ENCODE measurements around the gene RNF222.
A peak's percentile ranks its signal among the peaks of the same experiment; 100 is the strongest.

Gene RNF222

GRCh38 chr17:8387914-8388651, 9.5 kb downstream of the RNF222 start:
- TF ChIP-seq, protein P1, sequence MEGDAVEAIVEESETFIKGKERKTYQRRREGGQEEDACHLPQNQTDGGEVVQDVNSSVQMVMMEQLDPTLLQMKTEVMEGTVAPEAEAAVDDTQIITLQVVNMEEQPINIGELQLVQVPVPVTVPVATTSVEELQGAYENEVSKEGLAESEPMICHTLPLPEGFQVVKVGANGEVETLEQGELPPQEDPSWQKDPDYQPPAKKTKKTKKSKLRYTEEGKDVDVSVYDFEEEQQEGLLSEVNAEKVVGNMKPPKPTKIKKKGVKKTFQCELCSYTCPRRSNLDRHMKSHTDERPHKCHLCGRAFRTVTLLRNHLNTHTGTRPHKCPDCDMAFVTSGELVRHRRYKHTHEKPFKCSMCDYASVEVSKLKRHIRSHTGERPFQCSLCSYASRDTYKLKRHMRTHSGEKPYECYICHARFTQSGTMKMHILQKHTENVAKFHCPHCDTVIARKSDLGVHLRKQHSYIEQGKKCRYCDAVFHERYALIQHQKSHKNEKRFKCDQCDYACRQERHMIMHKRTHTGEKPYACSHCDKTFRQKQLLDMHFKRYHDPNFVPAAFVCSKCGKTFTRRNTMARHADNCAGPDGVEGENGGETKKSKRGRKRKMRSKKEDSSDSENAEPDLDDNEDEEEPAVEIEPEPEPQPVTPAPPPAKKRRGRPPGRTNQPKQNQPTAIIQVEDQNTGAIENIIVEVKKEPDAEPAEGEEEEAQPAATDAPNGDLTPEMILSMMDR (IDR thresholded peaks at IDR 0.05; ENCODE audit: low read depth, low read length): no peak
- Histone ChIP-seq H3K27me3 (peaks cover 10% of the 10 kb centered on the region), H3K36me3 (no peaks in the 10 kb centered on the region), H3K4me3 (ENCODE audit: low read depth, low read length) (no peak overlapping the region), H3K4me1 (no peaks in the 10 kb centered on the region), H3K9me3 (no peaks in the 10 kb centered on the region)
- DNase-seq: no peak

GRCh38 chr17:8386841-8387240, 10.8 kb downstream of the RNF222 start:
- Histone ChIP-seq H3K36me3 (peaks cover 4% of the 10 kb centered on the region; the same call in 1 of the 2 replicates), H3K27me3 (no peaks in the 10 kb centered on the region; the same call in 1 of the 2 replicates), H3K9me3 (no peaks in the 10 kb centered on the region), H3K4me3 (ENCODE audit: low read depth, low read length) (no peak overlapping the region), H3K4me1 (no peaks in the 10 kb centered on the region)
- TF ChIP-seq, protein P1 (IDR thresholded peaks at IDR 0.05; ENCODE audit: low read depth, low read length): no peak
- no peak for DNase-seq

GRCh38 chr17:8384801-8385378, 12.7 kb downstream of the RNF222 start:
- TF ChIP-seq, protein P1 (IDR thresholded peaks at IDR 0.05; ENCODE audit: low read depth, low read length): no peak
- Histone ChIP-seq H3K4me1 (no peaks in the 10 kb centered on the region), H3K9me3 (no peaks in the 10 kb centered on the region), H3K36me3 (peaks cover 23% of the 10 kb centered on the region), H3K4me3 (ENCODE audit: low read depth, low read length) (no peak overlapping the region), H3K27me3 (no peaks in the 10 kb centered on the region)
- DNase-seq: no peak

GRCh38 chr17:8383143-8383822, 14.3 kb downstream of the RNF222 start, which contains the start of gene RPL26:
Gene RPL26 (minus strand): TSS chr17:8383193. CDS start chr17:8382310, 883 bp downstream.
- DNase-seq: peak; percentile 88
- Histone ChIP-seq H3K27me3 (no peaks in the 10 kb centered on the region), H3K9me3 (no peaks in the 10 kb centered on the region), H3K4me1 (no peaks in the 10 kb centered on the region), H3K4me3 (ENCODE audit: low read depth, low read length) (peak within 1 kb of the TSS; percentile 89), H3K36me3 (peaks cover 38% of the 10 kb centered on the region)
- TF ChIP-seq, protein P1 (IDR thresholded peaks at IDR 0.05; ENCODE audit: low read depth, low read length): peak; percentile 67

- Histone ChIP-seq H3K36me3 (peaks cover 43% of the 10 kb centered on the region), H3K27me3 (no peaks in the 10 kb centered on the region), H3K4me3 (ENCODE audit: low read depth, low read length) (peak overlapping the region; percentile 89), H3K4me1 (no peaks in the 10 kb centered on the region), H3K9me3 (no peaks in the 10 kb centered on the region)
- TF ChIP-seq, protein P1 (IDR thresholded peaks at IDR 0.05; ENCODE audit: low read depth, low read length): no peak
- no peak for DNase-seq
Observed at GRCh38 chr17:8382880-8383142, 14.8 kb downstream of the RNF222 start.
